Measurements from ENCODE around the gene PPME1.

DNA sequence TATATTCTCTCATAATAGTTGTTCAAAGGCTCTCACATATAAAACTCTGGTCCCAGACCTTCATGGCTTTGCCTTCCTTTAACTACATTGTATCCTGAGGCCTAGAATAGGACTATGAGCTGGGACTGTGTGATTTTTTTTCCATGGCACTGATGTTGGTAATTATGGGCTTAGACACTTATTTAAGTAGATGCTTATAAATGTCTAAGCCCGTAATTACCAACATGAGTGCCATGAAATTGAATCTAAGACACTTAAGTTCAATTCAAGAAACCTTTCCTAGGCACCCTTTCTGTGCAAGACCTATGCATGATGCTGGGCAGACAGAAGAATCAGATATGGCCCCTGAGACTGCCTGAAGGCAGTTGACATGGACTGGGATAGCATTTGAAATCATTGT, 77.4 kb downstream of the PPME1 start:
- TF ChIP-seq, protein P1, sequence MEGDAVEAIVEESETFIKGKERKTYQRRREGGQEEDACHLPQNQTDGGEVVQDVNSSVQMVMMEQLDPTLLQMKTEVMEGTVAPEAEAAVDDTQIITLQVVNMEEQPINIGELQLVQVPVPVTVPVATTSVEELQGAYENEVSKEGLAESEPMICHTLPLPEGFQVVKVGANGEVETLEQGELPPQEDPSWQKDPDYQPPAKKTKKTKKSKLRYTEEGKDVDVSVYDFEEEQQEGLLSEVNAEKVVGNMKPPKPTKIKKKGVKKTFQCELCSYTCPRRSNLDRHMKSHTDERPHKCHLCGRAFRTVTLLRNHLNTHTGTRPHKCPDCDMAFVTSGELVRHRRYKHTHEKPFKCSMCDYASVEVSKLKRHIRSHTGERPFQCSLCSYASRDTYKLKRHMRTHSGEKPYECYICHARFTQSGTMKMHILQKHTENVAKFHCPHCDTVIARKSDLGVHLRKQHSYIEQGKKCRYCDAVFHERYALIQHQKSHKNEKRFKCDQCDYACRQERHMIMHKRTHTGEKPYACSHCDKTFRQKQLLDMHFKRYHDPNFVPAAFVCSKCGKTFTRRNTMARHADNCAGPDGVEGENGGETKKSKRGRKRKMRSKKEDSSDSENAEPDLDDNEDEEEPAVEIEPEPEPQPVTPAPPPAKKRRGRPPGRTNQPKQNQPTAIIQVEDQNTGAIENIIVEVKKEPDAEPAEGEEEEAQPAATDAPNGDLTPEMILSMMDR (IDR thresholded peaks at IDR 0.05), result no peak
- TF ChIP-seq POLR2A (IDR thresholded peaks at IDR 0.05), result no peak
